ENCODE data around the gene SLC16A10. TPM values are rescaled to one million over a fixed set of nuclear protein-coding genes. Genes with fewer than 3 reads are reported as not detected.
"Not testable (repeated sequence)": the region's sequence is repeated elsewhere in the genome, so short reads cannot be mapped to it uniquely, and the experiment has no call there.

SLC16A10 gene
- polyA plus RNA-seq, 1 experiment: not detected

DNA sequence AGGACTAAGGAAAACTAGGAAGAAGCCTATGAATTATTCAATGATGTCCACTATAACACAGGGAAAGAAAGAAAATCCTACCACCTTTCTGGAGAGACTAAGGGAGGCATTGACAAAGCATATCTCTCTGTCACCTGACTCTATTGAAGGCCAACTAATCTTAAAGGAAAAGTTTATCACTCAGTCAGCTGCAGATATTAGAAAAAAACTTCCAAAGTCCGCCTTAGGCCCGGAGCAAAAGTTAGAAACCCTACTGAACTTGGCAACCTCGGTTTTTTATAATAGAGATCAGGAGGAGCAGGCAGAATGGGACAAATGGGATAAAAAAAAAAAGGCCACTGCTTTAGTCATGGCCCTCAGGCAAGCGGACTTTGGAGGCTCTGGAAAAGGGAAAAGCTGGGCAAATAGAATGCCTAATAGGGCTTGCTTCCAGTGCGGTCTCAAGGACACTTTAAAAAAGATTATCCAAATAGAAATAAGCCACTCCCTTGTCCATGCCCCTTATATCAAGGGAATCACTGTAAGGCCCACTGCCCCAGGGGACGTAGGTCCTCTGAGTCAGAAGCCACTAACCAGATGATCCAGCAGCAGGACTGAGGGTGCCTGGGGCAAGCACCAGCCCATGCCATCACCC, 47.0 kb downstream of the SLC16A10 start:
- POLR2A ChIA-PET; CTCF ChIA-PET; H3K27ac ChIP-seq (ENCODE audit: low read depth, low read length); H3K4me3 ChIP-seq (ENCODE audit: low read depth, low read length); H3K9me3 ChIP-seq (ENCODE audit: control insufficient read depth, insufficient read depth, low read length); DNase-seq (ENCODE audit: low read depth, low spot score): not testable (repeated sequence)
- H3K27me3 ChIP-seq (ENCODE audit: control insufficient read depth, insufficient read depth, low read length): peaks cover 18% of the 10 kb centered on the region

DNA sequence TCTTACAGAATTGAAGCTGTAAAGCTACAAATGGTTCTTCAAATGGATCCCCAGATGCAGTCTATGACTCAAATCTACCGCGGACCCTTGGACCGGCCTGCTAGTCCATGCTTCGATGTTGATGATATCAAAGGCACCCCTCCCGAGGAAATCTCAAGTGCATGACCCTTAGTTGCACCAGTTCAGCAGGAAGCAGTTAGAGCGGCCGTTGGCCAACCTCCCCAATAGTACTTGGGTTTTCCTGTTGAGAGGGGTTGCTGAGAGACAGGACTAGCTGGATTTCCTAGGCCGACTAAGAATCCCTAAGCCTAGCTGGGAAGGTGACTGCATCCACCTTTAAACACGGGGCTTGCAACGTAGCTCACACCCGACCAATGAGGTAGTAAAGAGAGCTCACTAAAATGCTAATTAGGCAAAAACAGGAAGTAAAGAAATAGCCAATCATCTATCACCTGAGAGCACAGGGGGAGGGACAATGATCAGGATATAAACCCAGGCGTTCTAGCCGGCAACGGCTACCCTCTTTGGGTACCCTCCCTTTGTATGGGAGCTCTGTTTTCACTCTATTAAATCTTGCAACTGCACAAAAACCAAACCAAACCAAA, 50.3 kb downstream of the SLC16A10 start:
- CTCF ChIA-PET; H3K9me3 ChIP-seq (ENCODE audit: control insufficient read depth, insufficient read depth, low read length); H3K4me3 ChIP-seq (ENCODE audit: low read depth, low read length); H3K27ac ChIP-seq (ENCODE audit: low read depth, low read length); H3K27me3 ChIP-seq (ENCODE audit: control insufficient read depth, insufficient read depth, low read length); DNase-seq (ENCODE audit: low read depth, low spot score): not testable (repeated sequence)
- POLR2A ChIA-PET: interaction anchor here (0.8 kb wide), 1 partner anchor 48 kb away, joined by 5 read pairs; no protein-coding TSS in a partner anchor

DNA sequence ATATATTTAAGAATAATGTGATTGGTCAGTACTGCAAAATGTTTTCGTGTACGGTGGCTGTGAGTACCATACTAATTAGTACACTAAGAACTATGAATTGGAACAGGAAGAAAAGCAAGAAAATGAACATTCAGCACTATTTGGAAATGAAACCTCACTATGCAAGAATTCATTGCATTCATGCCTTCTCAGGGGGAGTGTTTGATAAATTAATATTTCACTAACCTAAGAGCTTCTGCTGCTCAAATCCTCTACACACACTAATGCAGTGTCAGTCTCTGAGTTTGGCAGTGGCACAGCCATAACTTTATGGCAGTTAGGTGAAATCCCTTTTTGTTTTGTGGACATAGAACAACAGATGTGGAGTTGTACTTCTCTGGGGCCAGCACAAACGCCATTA, 60.1 kb downstream of the SLC16A10 start:
- no peak overlapping the region for H3K4me3 ChIP-seq (ENCODE audit: low read depth, low read length)
- H3K27me3 ChIP-seq (ENCODE audit: control insufficient read depth, insufficient read depth, low read length): peaks cover 15% of the 10 kb centered on the region
- CTCF ChIA-PET: no interaction called here
- no peak for DNase-seq (ENCODE audit: low read depth, low spot score)
- POLR2A ChIA-PET: no interaction called here
- no peaks in the 10 kb centered on the region for H3K9me3 ChIP-seq (ENCODE audit: control insufficient read depth, insufficient read depth, low read length)
- no peak overlapping the region for H3K27ac ChIP-seq (ENCODE audit: low read depth, low read length)
- TF ChIP-seq, protein P1, sequence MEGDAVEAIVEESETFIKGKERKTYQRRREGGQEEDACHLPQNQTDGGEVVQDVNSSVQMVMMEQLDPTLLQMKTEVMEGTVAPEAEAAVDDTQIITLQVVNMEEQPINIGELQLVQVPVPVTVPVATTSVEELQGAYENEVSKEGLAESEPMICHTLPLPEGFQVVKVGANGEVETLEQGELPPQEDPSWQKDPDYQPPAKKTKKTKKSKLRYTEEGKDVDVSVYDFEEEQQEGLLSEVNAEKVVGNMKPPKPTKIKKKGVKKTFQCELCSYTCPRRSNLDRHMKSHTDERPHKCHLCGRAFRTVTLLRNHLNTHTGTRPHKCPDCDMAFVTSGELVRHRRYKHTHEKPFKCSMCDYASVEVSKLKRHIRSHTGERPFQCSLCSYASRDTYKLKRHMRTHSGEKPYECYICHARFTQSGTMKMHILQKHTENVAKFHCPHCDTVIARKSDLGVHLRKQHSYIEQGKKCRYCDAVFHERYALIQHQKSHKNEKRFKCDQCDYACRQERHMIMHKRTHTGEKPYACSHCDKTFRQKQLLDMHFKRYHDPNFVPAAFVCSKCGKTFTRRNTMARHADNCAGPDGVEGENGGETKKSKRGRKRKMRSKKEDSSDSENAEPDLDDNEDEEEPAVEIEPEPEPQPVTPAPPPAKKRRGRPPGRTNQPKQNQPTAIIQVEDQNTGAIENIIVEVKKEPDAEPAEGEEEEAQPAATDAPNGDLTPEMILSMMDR (IDR thresholded peaks at IDR 0.05; ENCODE audit: low read depth, low read length): no peak

DNA sequence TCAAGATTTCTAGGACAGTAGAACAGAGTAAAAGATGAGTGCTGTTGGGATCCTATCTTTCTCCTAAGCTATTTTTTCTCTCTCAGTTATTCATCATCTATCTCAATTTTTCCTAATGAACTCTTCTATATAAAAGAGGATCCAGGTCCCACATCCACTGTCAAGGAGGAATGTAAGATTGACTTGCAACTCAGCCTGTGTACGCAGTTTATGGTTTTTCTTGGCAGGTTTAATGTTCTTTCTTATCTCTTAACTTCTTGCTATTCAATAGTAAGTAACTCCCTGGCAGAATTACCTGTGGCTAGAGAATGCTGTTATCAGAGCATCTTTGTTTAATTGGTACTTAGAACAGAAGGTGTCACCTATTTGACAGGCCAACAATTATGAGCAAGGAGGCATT, 60.8 kb downstream of the SLC16A10 start:
- CTCF ChIA-PET: no interaction called here
- POLR2A ChIA-PET: no interaction called here

DNA sequence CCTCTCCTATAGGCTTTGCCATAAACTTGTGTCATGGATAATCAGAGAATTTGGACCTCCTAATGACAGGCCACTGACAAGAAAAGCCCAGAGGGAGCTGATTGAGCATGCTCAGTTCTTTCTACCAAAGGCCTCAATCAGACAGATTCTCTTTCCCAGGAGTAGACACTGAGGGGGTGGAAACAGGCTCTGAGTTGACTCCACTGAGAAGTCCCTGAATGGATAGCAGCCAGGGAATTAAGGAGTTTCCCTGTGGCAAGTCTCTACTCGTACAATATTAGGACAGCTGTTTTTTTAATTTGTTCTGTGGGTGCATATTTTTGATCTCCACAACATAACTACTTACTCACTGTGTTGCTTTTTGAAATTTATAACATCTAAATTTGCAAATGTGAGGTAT, 63.3 kb downstream of the SLC16A10 start:
- H3K27me3 ChIP-seq (ENCODE audit: control insufficient read depth, insufficient read depth, low read length): peaks cover 15% of the 10 kb centered on the region
- ChIA-PET CTCF (interaction anchor here (0.5 kb wide), 1 partner anchor 138 kb away, joined by 4 read pairs; no protein-coding TSS in a partner anchor), POLR2A (no interaction called here)
- TF ChIP-seq, protein P1 (IDR thresholded peaks at IDR 0.05; ENCODE audit: low read depth, low read length): no peak
- no peak overlapping the region for H3K27ac ChIP-seq (ENCODE audit: low read depth, low read length)
- no peaks in the 10 kb centered on the region for H3K9me3 ChIP-seq (ENCODE audit: control insufficient read depth, insufficient read depth, low read length)
- H3K4me3 ChIP-seq (ENCODE audit: low read depth, low read length): no peak overlapping the region
- no peak for DNase-seq (ENCODE audit: low read depth, low spot score)

More for the DNA sequence above, 60.8 kb downstream of the SLC16A10 start:
- H3K27ac ChIP-seq (ENCODE audit: low read depth, low read length): no peak overlapping the region
- DNase-seq (ENCODE audit: low read depth, low spot score): no peak
- TF ChIP-seq, protein P1 (IDR thresholded peaks at IDR 0.05; ENCODE audit: low read depth, low read length): no peak
- H3K4me3 ChIP-seq (ENCODE audit: low read depth, low read length): no peak overlapping the region
- H3K9me3 ChIP-seq (ENCODE audit: control insufficient read depth, insufficient read depth, low read length): no peaks in the 10 kb centered on the region
- peaks cover 15% of the 10 kb centered on the region for H3K27me3 ChIP-seq (ENCODE audit: control insufficient read depth, insufficient read depth, low read length)

DNA sequence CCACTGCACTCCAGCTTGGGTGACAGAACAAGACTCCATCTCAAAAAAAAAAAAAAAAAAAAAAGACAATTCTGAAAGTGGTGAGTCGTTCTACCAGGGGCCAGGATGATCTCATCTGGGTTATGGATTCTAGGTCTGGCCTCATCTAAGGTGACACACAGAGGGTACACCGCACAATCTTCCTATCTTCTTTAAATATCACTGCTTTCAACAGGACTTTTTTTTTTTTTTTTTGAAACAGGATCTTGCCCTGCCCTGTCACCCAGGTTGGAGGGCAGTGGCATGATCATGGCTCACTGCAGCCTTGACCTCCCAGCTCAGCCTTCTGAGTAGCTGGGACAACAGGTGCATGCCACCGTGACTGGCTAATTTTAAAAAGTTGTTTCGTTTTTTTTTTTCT, 67.7 kb downstream of the SLC16A10 start:
- ChIA-PET POLR2A (no interaction called here), CTCF (no interaction called here)
- no peak for DNase-seq (ENCODE audit: low read depth, low spot score)
- Histone ChIP-seq H3K4me3 (ENCODE audit: low read depth, low read length) (no peak overlapping the region), H3K27me3 (ENCODE audit: control insufficient read depth, insufficient read depth, low read length) (peaks cover 11% of the 10 kb centered on the region), H3K27ac (ENCODE audit: low read depth, low read length) (no peak overlapping the region), H3K9me3 (ENCODE audit: control insufficient read depth, insufficient read depth, low read length) (no peaks in the 10 kb centered on the region)
- TF ChIP-seq, protein P1 (IDR thresholded peaks at IDR 0.05; ENCODE audit: low read depth, low read length): no peak

Measured in AG04450 (cell line).